22Rv1 (cell line): ENCODE data around the gene HNRNPH2.

Source experiments
- H3K27ac ChIP-seq: fragments of 450-650 bp; 2 replicates; pipeline ENCODE4 v1.5.1; 2017
- CTCF ChIP-seq: fragments of 450-650 bp; IDR thresholded peaks from 2 replicates; pipeline ENCODE4 v1.5.1; 2017; ENCODE audit warnings: mild to moderate bottlenecking
- ZFX ChIP-seq: fragments of 450-650 bp; IDR thresholded peaks from 2 replicates; pipeline ENCODE4 v1.6.1; 2017; ENCODE audit warnings: antibody characterized with exemption, borderline replicate concordance

Gene HNRNPH2

GRCh38 chrX:101368800-101369199 is 39.2 kb upstream of the HNRNPH2 start:
- TF ChIP-seq ZFX = no peak
- no peak for TF ChIP-seq CTCF
- H3K27ac ChIP-seq = no peak overlapping the region

GRCh38 chrX:101369687-101370086 is 38.3 kb upstream of the HNRNPH2 start:
- no peak overlapping the region for H3K27ac ChIP-seq
- TF ChIP-seq ZFX = no peak
- no peak for TF ChIP-seq CTCF

GRCh38 chrX:101370888-101371504 is 37.0 kb upstream of the HNRNPH2 start:
- TF ChIP-seq CTCF = no peak
- no peak for TF ChIP-seq ZFX
- H3K27ac ChIP-seq = no peak overlapping the region

GRCh38 chrX:101377547-101377946 is 30.5 kb upstream of the HNRNPH2 start:
- no peak overlapping the region for H3K27ac ChIP-seq

GRCh38 chrX:101383679-101384205 is 24.3 kb upstream of the HNRNPH2 start:
- H3K27ac ChIP-seq = no peak overlapping the region
- no peak for TF ChIP-seq ZFX
- TF ChIP-seq CTCF = no peak

More at GRCh38 chrX:101377547-101377946, 30.5 kb upstream of the HNRNPH2 start:
- TF ChIP-seq ZFX = no peak
- no peak for TF ChIP-seq CTCF

- TF ChIP-seq CTCF (no peak), ZFX (no peak)
- H3K27ac ChIP-seq = no peak overlapping the region
Observed at GRCh38 chrX:101385026-101385684, 22.9 kb upstream of the HNRNPH2 start.
